Epithelial cell of esophagus (primary cell): ENCODE data around the gene CFAP298.
A peak's percentile ranks its signal among the peaks of the same experiment; 100 is the strongest.

Experiments used
- DNase-seq: peaks from one replicate; pipeline ENCODE4 v3.0.0; 2010; ENCODE audit warnings: low read depth
- H3K4me3 ChIP-seq: 2 replicates; pipeline ENCODE4 v1.5.1; 2011; ENCODE audit warnings: mild to moderate bottlenecking, low read length, control low read depth
- TF ChIP-seq, protein P1 (sequence below): IDR thresholded peaks from 2 replicates; pipeline ENCODE4 v1.5.1; 2011; ENCODE audit warnings: low read depth, mild to moderate bottlenecking, low read length, control low read depth, inconsistent platforms; ENCODE audit not compliant: insufficient read depth; ENCODE audit errors: missing control alignments

CFAP298 gene

GRCh38 chr21:32585042-32585710, 27.0 kb downstream of the CFAP298 start, which contains the start of gene TCP10L:
Gene TCP10L (minus strand): TSS chr21:32585523. CDS start chr21:32584304, 1,219 bp downstream.
- DNase-seq = no peak

GRCh38 chr21:32584472-32584871, 27.7 kb downstream of the CFAP298 start:
- TF ChIP-seq, protein P1, sequence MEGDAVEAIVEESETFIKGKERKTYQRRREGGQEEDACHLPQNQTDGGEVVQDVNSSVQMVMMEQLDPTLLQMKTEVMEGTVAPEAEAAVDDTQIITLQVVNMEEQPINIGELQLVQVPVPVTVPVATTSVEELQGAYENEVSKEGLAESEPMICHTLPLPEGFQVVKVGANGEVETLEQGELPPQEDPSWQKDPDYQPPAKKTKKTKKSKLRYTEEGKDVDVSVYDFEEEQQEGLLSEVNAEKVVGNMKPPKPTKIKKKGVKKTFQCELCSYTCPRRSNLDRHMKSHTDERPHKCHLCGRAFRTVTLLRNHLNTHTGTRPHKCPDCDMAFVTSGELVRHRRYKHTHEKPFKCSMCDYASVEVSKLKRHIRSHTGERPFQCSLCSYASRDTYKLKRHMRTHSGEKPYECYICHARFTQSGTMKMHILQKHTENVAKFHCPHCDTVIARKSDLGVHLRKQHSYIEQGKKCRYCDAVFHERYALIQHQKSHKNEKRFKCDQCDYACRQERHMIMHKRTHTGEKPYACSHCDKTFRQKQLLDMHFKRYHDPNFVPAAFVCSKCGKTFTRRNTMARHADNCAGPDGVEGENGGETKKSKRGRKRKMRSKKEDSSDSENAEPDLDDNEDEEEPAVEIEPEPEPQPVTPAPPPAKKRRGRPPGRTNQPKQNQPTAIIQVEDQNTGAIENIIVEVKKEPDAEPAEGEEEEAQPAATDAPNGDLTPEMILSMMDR = no peak
- H3K4me3 ChIP-seq = no peak overlapping the region
- DNase-seq = no peak

More at GRCh38 chr21:32585042-32585710, 27.0 kb downstream of the CFAP298 start, which contains the start of gene TCP10L:
- TF ChIP-seq, protein P1 = no peak
- no peak within 1 kb of the TSS for H3K4me3 ChIP-seq

GRCh38 chr21:32581732-32582131, 30.4 kb downstream of the CFAP298 start:
- TF ChIP-seq, protein P1 = no peak
- no peak overlapping the region for H3K4me3 ChIP-seq
- no peak for DNase-seq

GRCh38 chr21:32580949-32581348, 31.2 kb downstream of the CFAP298 start:
- H3K4me3 ChIP-seq = no peak overlapping the region
- no peak for DNase-seq
- TF ChIP-seq, protein P1 = no peak

DNA sequence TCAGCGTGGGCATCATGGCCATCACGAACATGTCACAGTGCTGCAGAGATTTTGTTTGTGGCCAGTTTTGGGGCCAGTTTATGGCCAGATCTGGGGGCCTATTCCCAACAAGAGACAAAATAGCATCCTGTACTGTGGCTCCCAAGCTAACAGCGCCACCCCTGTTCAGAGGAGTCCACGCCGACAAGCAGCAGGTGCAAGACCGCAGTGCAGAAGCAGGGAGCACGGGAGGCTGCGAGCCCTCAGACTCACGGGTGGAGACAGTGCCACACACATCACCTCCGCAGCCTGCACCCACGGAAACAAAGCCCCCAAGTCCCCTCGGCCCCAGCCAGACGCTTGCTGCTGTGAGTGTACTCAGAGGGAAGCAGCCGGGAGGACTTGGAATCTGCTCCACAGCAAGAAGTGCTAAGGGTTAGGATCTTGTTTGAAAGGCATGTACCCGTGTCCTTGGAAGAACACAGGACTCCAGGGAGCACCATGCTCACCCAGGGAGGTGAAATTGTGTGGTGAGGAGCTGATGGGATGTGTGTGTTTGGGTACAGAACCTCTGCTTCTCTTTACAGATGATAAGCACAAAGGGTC, 34.0 kb downstream of the CFAP298 start:
- TF ChIP-seq, protein P1 = peak; percentile 52
- peak; percentile 38 for DNase-seq
- no peak overlapping the region for H3K4me3 ChIP-seq

DNA sequence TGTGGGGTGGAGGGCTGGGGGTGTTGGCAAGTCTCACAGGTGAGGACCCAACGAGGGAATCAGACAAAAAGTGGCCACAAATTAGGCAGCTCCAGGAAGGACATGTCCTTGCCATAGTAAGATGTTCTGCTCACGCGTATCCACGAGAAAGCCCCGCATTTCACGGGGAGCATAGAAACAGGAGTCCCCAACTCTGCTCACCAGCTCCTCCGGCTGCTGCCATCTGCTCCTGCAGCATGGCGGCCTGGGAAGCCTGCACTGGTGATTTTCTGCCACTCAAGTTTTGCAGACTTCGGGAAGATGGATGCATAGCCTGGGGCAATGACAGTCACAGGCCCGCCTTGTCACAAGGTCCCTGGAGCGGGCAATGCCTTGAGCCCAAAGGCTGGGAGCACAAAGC, 36.2 kb downstream of the CFAP298 start:
- H3K4me3 ChIP-seq = no peak overlapping the region
- TF ChIP-seq, protein P1 = no peak
- DNase-seq = no peak
